Gastrocnemius medialis (tissue), 4 donors: ENCODE measurements around the gene SPIRE2. TPM values are rescaled to one million over a fixed set of nuclear protein-coding genes. Genes with fewer than 3 reads are reported as not detected.

Experiments used
- ATAC-seq, 2 donors: fragments of 150-250 bp; one replicate each; pipeline ENCODE4 v1.9.1; 2016
- DNase-seq, 2 donors: peaks; one replicate each; pipeline ENCODE4 v3.0.0-alpha.2; 2019
- H3K27ac ChIP-seq, 4 donors: fragments of 200-600 bp; sonication (generic); 1 replicate in 1 of 4; 2 replicates in 3 of 4; pipeline ENCODE4 v1.5.1; 2016 to 2018; ENCODE audit warnings: mild to moderate bottlenecking in 2 of 4, moderate library complexity in 1 of 4
- H3K27me3 ChIP-seq, 3 donors: fragments of 200-600 bp; sonication (generic) in 2 of 3; 1 replicate in 1 of 3; 2 replicates in 2 of 3; pipeline versions ENCODE4 v1.5.1 to v1.6.0; 2016 to 2019; ENCODE audit warnings: mild to moderate bottlenecking in 1 of 3, moderate library complexity in 1 of 3
- H3K36me3 ChIP-seq, 2 donors: fragments of 200-600 bp; sonication (generic) in 1 of 2; one replicate each; pipeline ENCODE4 v1.5.1; 2017 to 2018
- H3K4me1 ChIP-seq, 2 donors: fragments of 200-600 bp; sonication (generic) in 1 of 2; one replicate each; pipeline ENCODE4 v1.5.1; 2016 to 2017; ENCODE audit warnings: mild to moderate bottlenecking in 2 of 2
- H3K4me3 ChIP-seq, 4 donors: fragments of 200-600 bp; sonication (generic) in 3 of 4; 1 replicate in 1 of 4; 2 replicates in 3 of 4; pipeline ENCODE4 v1.5.1; 2016 to 2019; ENCODE audit warnings: mild to moderate bottlenecking in 2 of 4
- H3K9me3 ChIP-seq, 3 donors: fragments of 200-600 bp; sonication (generic) in 2 of 3; 1 replicate in 1 of 3; 2 replicates in 2 of 3; pipeline ENCODE4 v1.5.1; 2016 to 2019
- POLR2A ChIP-seq, 2 donors: fragments of 450-650 bp; IDR thresholded peaks; one replicate each; pipeline ENCODE4 v1.6.1; 2017; ENCODE audit warnings: antibody characterized with exemption in 2 of 2, mild to moderate bottlenecking in 2 of 2, moderate library complexity in 2 of 2
- in situ Hi-C, 4 donors: fragments of 200-750 bp; cut with MboI; loops; one replicate each; pipeline versions ENCODE4 v1.15.0 to v1.8.0; 2017; ENCODE audit warnings: low sequenced_read_pairs in 4 of 4
- intact Hi-C: fragments of 100-400 bp; cut with DNase I; formaldehyde crosslinking; loops from one replicate; pipeline ENCODE4 v1.15.1; 2023; ENCODE audit warnings: low total_unique reads
- total RNA-seq, 4 donors: library from RNA; depleted of rRNA; stranded (reverse); fragments of >200 nt; gene quantifications; one replicate each; pipeline versions ENCODE4 v1.1.0 to v1.2.3, GENCODE V29; 2016
- TF ChIP-seq, protein P1 (sequence below), 5 experiments: fragments of 450-650 bp in 3 of 5; fragments of 200-600 bp in 2 of 5; sonication (generic) in 2 of 5; IDR thresholded peaks in 4 of 5; conservative IDR thresholded peaks in 1 of 5; 1 replicate in 4 of 5; 2 replicates in 1 of 5; pipeline ENCODE4 v1.5.1; 2016 to 2019; ENCODE audit warnings: antibody characterized with exemption in 5 of 5, mild to moderate bottlenecking in 3 of 5, moderate library complexity in 3 of 5

The SPIRE2 gene
- total RNA-seq, 4 donors from 2014 or later, result 0.49 to 1.6 TPM; not detected in 2

DNA sequence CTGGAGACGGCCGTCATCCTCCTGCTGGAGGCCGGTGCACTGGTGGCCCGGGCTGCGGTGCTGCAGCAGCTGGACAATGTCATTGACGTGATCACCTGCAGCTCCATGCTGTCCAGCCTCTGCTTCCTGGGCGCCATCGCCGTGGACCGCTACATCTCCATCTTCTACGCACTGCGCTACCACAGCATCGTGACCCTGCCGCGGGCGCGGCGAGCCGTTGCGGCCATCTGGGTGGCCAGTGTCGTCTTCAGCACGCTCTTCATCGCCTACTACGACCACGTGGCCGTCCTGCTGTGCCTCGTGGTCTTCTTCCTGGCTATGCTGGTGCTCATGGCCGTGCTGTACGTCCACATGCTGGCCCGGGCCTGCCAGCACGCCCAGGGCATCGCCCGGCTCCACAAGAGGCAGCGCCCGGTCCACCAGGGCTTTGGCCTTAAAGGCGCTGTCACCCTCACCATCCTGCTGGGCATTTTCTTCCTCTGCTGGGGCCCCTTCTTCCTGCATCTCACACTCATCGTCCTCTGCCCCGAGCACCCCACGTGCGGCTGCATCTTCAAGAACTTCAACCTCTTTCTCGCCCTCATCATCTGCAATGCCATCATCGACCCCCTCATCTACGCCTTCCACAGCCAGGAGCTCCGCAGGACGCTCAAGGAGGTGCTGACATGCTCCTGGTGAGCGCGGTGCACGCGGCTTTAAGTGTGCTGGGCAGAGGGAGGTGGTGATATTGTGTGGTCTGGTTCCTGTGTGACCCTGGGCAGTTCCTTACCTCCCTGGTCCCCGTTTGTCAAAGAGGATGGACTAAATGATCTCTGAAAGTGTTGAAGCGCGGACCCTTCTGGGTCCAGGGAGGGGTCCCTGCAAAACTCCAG is 91.5 kb downstream of the SPIRE2 start:
- H3K36me3 ChIP-seq, result no peaks in the 10 kb centered on the region
- no peak for DNase-seq
- intact Hi-C loops, result no loop called here
- no peaks in the 10 kb centered on the region for H3K9me3 ChIP-seq
- TF ChIP-seq, protein P1, sequence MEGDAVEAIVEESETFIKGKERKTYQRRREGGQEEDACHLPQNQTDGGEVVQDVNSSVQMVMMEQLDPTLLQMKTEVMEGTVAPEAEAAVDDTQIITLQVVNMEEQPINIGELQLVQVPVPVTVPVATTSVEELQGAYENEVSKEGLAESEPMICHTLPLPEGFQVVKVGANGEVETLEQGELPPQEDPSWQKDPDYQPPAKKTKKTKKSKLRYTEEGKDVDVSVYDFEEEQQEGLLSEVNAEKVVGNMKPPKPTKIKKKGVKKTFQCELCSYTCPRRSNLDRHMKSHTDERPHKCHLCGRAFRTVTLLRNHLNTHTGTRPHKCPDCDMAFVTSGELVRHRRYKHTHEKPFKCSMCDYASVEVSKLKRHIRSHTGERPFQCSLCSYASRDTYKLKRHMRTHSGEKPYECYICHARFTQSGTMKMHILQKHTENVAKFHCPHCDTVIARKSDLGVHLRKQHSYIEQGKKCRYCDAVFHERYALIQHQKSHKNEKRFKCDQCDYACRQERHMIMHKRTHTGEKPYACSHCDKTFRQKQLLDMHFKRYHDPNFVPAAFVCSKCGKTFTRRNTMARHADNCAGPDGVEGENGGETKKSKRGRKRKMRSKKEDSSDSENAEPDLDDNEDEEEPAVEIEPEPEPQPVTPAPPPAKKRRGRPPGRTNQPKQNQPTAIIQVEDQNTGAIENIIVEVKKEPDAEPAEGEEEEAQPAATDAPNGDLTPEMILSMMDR (IDR thresholded peaks at IDR 0.05 in 4 of 5, conservative IDR thresholded peaks at IDR 0.05 in 1 of 5), result no peak
- TF ChIP-seq POLR2A (IDR thresholded peaks at IDR 0.05), result no peak
- no peak for ATAC-seq
- H3K27me3 ChIP-seq, result peaks cover 49 to 64% (median 61%) of the 10 kb centered on the region in 3 donors
- peaks cover 16 to 23% of the 10 kb centered on the region in 2 donors for H3K4me1 ChIP-seq
- H3K27ac ChIP-seq, result no peak overlapping the region
- no peak overlapping the region for H3K4me3 ChIP-seq
- in situ Hi-C loops, result no loop called here

DNA sequence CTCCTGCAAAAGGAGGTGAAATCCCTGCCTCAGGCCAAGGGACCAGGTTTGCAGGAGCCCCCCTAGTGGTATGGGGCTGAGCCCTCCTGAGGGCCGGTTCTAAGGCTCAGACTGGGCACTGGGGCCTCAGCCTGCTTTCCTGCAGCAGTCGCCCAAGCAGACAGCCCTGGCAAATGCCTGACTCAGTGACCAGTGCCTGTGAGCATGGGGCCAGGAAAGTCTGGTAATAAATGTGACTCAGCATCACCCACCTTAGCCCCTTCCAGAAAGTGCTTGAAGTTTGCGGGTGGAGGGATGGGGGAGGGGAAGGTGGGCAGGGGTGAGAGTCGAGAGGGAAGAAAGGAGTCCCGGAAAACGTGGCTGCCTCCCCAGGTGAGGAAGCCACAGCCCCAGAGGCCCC is 92.4 kb downstream of the SPIRE2 start:
- H3K4me3 ChIP-seq, result no peak overlapping the region
- H3K36me3 ChIP-seq, result no peaks in the 10 kb centered on the region
- TF ChIP-seq, protein P1 (IDR thresholded peaks at IDR 0.05 in 4 of 5, conservative IDR thresholded peaks at IDR 0.05 in 1 of 5), result no peak
- no peak for TF ChIP-seq POLR2A (IDR thresholded peaks at IDR 0.05)
- H3K4me1 ChIP-seq, result peaks cover 19 to 26% of the 10 kb centered on the region in 2 donors
- H3K27ac ChIP-seq, result no peak overlapping the region
- H3K27me3 ChIP-seq, result peaks cover 59 to 73% (median 70%) of the 10 kb centered on the region in 3 donors
- ATAC-seq (no peak), DNase-seq (no peak)
- intact Hi-C loops (no loop called here), in situ Hi-C loops (no loop called here)
- H3K9me3 ChIP-seq, result no peaks in the 10 kb centered on the region

Other genes starting within 250 kb of the SPIRE2 start
- gene DPEP1, start 214.8 kb upstream of the SPIRE2 start, total RNA-seq, result not detected
- gene CHMP1A, start 170.8 kb upstream of the SPIRE2 start, total RNA-seq, result 100 to 1,000 TPM in 1 of 4 donors, 10 to 100 TPM in 3; 53.4 to 105 (median 78.8) TPM
- gene SPATA33, start 170.6 kb upstream of the SPIRE2 start, total RNA-seq, result 1 to 10 TPM; 1.2 to 2.7 (median 2.1) TPM
- 10 to 100 TPM; 16.9 to 26.1 (median 19.7) TPM for gene CDK10, start 141.8 kb upstream of the SPIRE2 start, total RNA-seq
- gene SPATA2L, start 126.8 kb upstream of the SPIRE2 start, total RNA-seq, result 1 to 10 TPM; 1.3 to 7.5 (median 3.2) TPM
- gene VPS9D1, start 107.6 kb upstream of the SPIRE2 start, total RNA-seq, result 1 to 10 TPM; 2.3 to 9.4 (median 3.4) TPM
- gene ZNF276, start 106.9 kb upstream of the SPIRE2 start, total RNA-seq, result 10 to 100 TPM; 11.1 to 13.6 (median 11.5) TPM
- gene FANCA, start 11.8 kb upstream of the SPIRE2 start, total RNA-seq, result 1 to 10 TPM in 3 of 4 donors, under 1 TPM in 1; 0.53 to 3.5 (median 1.3) TPM
- gene TCF25, start 45.1 kb downstream of the SPIRE2 start, total RNA-seq, result 100 to 1,000 TPM in 1 of 4 donors, 10 to 100 TPM in 3; 68.9 to 110 (median 85.7) TPM
- 1 to 10 TPM in 2 of 4 donors, under 1 TPM in 2; 0.33 to 1.8 (median 0.92) TPM for gene MC1R, start 90.4 kb downstream of the SPIRE2 start, total RNA-seq
- 1 to 10 TPM in 1 of 4 donors, not detected in 3; 1.1 TPM for gene TUBB3, start 94.9 kb downstream of the SPIRE2 start, total RNA-seq
- gene DEF8, start 120.3 kb downstream of the SPIRE2 start, total RNA-seq, result 100 to 1,000 TPM in 1 of 4 donors, 10 to 100 TPM in 3; 33.1 to 112 (median 51.4) TPM
- gene DBNDD1, start 191.0 kb downstream of the SPIRE2 start, total RNA-seq, result 10 to 100 TPM in 3 of 4 donors, 1 to 10 TPM in 1; 9.3 to 25.9 (median 23.7) TPM
- gene PRDM7, start 248.9 kb downstream of the SPIRE2 start, total RNA-seq, result not detected